Measurements from ENCODE around the gene PLD5.
"Not testable (repeated sequence)": the region's sequence is repeated elsewhere in the genome, so short reads cannot be mapped to it uniquely, and the experiment has no call there.

PLD5 gene

GRCh38 chr1:242426271-242426905, 98.1 kb downstream of the PLD5 start:
- DNase-seq (ENCODE audit: low read depth in 2 of 2) = no peak

DNA sequence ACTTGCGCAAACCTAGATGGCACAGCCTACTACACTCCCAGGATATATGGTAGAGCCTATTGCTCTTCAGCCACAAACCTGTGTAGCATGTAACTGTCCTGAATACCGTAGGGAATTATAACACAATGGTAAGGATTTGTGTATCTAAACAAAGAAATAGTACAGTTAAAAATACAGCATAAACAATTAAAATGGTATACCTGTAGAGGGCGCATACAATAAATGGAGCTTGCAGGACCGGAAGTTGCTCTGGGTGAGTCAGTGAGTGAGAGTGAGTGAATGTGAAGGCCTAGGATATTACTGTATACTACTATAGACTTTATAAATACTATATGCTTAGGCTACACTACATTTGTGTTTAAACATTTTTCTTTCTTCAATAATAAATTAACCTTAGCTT, 99.3 kb downstream of the PLD5 start:
- no peak for DNase-seq (ENCODE audit: low read depth in 2 of 2)

GRCh38 chr1:242416657-242417056, 107.8 kb downstream of the PLD5 start:
- no peak for DNase-seq (ENCODE audit: low read depth in 2 of 2)

- no peak for DNase-seq (ENCODE audit: low read depth in 2 of 2)
Measured at GRCh38 chr1:242412921-242413320, 111.6 kb downstream of the PLD5 start.

DNA sequence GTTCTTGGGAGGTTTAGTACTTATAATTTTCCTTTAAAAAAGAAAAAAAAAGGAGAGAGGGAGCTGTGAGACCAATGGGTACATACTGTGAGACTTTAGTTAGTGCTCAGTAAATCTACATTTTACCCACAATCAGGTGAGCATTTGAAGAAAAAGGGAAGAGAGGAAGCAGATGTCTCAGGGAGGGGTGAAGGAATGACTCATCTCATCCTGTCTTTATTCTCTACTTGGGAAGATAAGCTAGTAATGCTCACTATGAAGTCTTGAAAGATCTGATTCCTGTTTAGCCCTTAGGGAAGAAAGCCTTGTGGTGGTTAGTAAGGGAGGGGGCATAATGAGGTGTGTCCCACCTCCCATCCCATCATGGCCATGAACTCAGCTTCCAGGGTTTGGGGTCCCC, 112.6 kb downstream of the PLD5 start:
- no peak for DNase-seq (ENCODE audit: low read depth in 2 of 2)

GRCh38 chr1:242405947-242406346, 118.5 kb downstream of the PLD5 start:
- no peak for DNase-seq (ENCODE audit: low read depth in 2 of 2)

GRCh38 chr1:242404296-242404695, 120.2 kb downstream of the PLD5 start:
- no peak for DNase-seq (ENCODE audit: low read depth in 2 of 2)

DNA sequence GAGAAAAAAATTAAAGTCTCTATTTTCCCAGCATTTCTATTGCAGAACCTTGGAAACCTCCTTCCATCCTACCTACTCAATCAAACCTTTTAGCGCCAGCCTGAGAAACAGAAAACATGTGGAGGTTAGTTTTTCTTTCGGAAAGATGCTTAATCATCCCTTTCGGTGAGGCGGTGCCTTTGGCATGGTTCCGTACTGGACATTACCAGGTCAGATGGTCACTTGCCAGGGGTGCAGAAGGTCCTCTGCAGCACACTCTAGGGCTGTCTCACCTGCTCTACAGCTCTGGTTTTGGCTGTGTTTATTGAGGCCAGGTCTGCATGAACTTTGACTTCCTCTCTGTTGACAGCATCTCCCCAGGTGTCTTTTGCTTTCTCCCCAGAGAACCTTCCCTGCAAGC, 121.5 kb downstream of the PLD5 start:
- DNase-seq (ENCODE audit: low read depth in 2 of 2) = no peak

DNA sequence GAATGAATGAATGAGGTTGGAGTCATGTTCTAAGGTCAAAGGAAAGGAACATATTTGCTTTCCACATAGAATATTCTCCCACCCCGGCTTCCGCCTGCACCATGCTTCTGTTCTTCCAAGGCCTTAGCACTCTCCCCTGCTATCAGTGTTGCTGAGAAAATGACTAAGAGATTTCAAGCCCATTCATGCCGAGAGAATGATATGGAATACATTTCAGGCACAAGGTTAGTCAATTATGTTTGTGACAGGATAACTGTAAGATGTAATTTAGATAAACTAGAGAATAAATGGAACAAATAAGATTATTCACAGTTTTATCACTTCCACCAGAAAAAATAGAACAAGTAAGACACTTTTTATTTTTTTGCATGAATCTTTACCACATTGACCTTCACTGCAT, 122.6 kb downstream of the PLD5 start:
- no peak for DNase-seq (ENCODE audit: low read depth in 2 of 2)

- DNase-seq (ENCODE audit: low read depth in 2 of 2) = no peak
Measured at GRCh38 chr1:242398351-242398750, 126.1 kb downstream of the PLD5 start.

DNA sequence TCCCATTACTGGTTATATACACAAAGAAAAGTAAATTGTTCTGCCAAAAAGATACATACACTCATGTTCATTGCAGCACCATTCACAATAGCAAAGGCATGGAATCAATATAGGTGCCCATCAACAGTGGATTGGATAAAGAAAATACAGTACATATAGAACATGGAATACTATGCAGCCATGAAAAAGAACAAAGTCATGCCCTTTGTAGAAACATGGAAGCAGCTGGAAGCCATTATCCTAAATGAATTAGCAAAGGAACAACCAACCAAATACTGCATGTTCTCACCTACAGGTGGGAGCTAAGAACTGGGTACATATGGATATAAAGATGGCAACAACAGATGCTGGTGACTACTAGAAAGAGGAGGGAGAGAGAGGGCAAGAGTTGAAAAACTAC, 132.6 kb downstream of the PLD5 start:
- no peak for DNase-seq (ENCODE audit: low read depth in 2 of 2)

GRCh38 chr1:242376121-242376520, 148.4 kb downstream of the PLD5 start:
- DNase-seq (ENCODE audit: low read depth in 2 of 2) = not testable (repeated sequence)

GRCh38 chr1:242350446-242350845, 174.1 kb downstream of the PLD5 start:
- peak; percentile 3 to 4 for DNase-seq (ENCODE audit: low read depth in 2 of 2)

GRCh38 chr1:242349636-242350035, 174.9 kb downstream of the PLD5 start:
- DNase-seq (ENCODE audit: low read depth in 2 of 2) = no peak

GRCh38 chr1:242330865-242331264, 193.6 kb downstream of the PLD5 start:
- not testable (repeated sequence) for DNase-seq (ENCODE audit: low read depth in 2 of 2)

DNA sequence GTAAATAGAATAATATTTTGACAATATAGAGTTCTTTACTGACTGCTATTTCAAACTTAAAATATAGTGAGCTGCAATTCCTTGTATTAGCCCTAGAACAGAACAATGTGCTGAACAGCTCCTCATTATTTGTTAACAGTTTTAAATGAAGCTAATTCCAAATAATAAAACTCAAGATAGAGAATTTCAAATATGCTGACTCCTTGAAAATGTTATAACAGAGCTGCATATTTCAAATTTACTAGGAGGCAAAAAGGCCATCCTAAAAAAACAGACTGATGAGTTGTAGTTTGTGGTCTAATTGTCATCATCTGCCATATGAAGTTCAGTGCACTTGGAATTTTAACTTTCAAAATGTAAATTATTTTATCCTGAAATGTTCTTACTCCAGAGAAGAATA, 197.1 kb downstream of the PLD5 start:
- DNase-seq (ENCODE audit: low read depth in 2 of 2) = not testable (repeated sequence)

- DNase-seq (ENCODE audit: low read depth in 2 of 2) = not testable (repeated sequence)
Measured at GRCh38 chr1:242321981-242322380, 202.5 kb downstream of the PLD5 start.

DNA sequence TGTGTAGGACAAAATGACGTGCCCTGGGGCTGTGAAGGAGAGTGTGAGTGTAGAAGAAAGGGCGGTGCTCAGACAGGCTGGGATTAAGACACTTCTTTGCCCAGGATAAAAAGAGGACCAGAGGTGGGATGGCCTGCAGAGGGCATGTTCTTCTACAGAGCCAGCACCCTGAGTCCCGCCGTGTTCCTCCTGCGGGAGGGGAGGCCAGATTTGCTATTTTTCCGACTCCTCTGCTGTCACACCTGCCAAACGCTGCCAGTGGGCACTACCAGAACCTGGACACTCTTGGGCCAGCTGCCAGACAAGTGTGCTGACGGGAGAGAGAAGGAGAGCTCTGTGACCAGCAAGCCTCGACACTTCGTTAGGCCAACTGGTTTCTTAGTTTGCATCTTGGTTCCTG, 206.4 kb downstream of the PLD5 start:
- no peak for DNase-seq (ENCODE audit: low read depth in 2 of 2)

DNA sequence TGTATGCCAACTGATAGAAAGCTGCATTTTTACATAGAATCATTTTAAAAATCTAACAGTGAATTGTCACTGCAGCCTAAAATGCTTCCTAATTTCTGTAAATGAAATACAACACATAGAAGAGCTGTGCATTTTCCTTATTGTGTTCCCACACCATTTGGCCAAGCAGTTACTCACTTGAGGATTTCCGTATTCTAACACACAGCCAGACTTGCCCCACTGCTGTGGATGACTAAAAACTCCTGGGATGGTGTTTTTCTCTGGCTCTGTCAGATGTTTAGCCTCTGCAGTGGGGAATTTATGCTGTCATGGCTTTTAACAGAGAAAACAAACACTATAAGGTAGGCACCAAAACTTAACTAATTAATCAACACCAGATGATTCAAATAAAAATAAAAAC, 209.6 kb downstream of the PLD5 start:
- DNase-seq (ENCODE audit: low read depth in 2 of 2) = not testable (repeated sequence)

DNA sequence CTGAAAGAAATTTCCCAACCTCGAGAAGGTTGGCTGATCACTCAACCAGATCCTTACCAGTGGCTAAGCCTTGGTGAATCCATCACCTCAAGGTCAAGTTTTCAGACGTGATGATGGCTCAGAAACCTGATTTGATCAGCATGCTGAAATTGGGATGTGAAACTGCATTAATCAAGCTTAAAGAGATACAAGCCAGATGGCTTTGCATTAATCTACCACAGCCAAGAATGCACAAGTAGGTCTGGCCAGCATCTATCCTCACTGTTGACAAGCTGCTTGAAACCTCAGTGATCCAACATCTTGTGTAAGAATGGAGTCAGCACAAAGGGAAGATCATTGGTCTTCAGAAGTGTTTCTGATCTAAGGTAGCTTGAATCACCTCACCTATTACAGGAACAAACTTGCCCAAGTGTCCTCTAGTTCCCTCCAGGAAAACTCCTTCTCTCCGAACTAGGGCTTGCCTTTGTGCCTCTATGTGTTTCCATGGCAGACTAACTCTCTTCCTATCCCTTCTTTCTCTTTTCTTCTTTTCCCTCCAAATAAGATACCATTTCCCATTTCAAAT, 210.3 kb downstream of the PLD5 start:
- DNase-seq (ENCODE audit: low read depth in 2 of 2) = not testable (repeated sequence)

DNA sequence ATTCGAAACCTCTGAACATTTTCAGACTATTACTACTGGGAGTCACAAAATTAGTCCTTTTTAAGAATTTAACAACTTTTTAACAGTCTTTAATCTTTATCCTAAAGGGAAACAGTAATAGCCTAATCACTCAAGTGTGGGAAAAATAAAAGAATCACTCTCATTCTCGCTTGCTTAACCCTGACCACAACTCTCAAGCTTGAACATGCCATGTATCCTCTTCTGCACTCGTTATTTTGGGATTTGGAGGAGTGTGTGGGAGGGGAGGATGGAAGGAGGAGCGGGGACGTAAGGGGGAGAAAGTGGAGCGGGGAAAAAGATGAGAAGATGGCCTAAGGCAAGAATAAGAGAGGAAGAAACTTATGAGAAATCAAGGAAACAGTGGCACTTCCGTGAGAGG, 215.8 kb downstream of the PLD5 start:
- DNase-seq (ENCODE audit: low read depth in 2 of 2) = not testable (repeated sequence)

DNA sequence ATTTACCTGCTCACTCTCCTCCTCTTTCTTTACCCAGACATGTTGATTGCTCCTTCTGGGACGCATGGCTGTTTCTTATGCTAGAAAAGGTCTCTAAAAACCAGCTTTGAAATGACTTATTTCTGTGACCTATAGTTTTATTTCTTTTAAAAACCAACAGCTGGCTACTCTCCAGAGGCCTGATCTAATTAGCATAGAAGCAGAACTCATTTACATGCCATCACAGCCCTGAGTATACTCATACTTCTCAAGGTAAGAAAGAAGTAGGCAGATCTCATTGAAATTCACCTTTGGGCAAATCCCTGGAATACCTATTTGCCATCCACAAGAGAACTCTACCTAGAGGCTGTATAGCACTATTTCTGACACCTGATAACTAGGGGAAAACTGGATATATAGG, 230.7 kb downstream of the PLD5 start:
- DNase-seq (ENCODE audit: low read depth in 2 of 2) = not testable (repeated sequence)

DNA sequence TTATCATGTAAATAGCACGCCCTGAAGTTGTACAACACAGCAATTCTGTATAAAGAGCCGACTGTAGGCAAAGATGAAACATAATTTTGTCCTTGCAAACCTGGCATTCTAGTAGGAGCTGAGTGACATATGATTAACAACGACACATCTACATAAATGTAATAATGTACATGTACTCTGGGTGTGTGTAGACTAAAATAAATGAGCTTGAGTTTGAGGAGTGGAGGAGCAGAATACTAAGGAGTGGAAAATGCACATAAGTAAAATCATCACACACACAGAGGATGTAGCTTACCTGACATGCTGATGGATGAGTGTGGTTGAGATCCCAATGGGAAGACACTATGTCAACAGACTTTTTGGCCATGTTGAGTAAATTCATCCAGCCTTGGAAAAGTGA, 236.4 kb downstream of the PLD5 start:
- DNase-seq (ENCODE audit: low read depth in 2 of 2) = not testable (repeated sequence)

Data from fibroblast of skin of left biceps (primary cell).